ENCODE data around the gene ING2. TPM values are rescaled to one million over a fixed set of nuclear protein-coding genes. Genes with fewer than 3 reads are reported as not detected.

Gene ING2
- total and polyA plus RNA-seq, 2 donors (not counting 1 experiment from before 2014, with no cell fraction given) = 7.8 to 10.0 TPM

- 84% methylated on average over 4 of the region's 5 CpGs for WGBS (ENCODE audit: insufficient coverage)
- H3K4me3 ChIP-seq (ENCODE audit: control extremely low read depth in 1 of 5, extremely low read depth in 1 of 5, insufficient read depth in 1 of 5, low read depth in 2 of 5, low read length in 4 of 5) = no peak overlapping the region
- DNase-seq = no peak
Observed at GRCh38 chr4:183544109-183544508, 39.3 kb downstream of the ING2 start.

GRCh38 chr4:183546376-183546775 is 41.5 kb downstream of the ING2 start:
- Mint-ChIP-seq H3K27me3 (peaks cover 28% of the 10 kb centered on the region), H3K9me3 (ENCODE audit: insufficient read depth) (peaks cover 6% of the 10 kb centered on the region), H3K27ac (no peak overlapping the region), H3K4me1 (no peaks in the 10 kb centered on the region), H3K4me3 (no peak overlapping the region)
- DNase-seq (no peak), ATAC-seq (ENCODE audit: low read depth) (no peak)
- no peaks in the 10 kb centered on the region for H4K20me1 ChIP-seq (ENCODE audit: control insufficient read depth, insufficient read depth, low read length, poor library complexity, severe bottlenecking)
- no peaks in the 10 kb centered on the region for H3K4me1 ChIP-seq (ENCODE audit: control insufficient read depth in 2 of 2, insufficient read depth in 2 of 2, low read length in 2 of 2)
- H3K27ac ChIP-seq (ENCODE audit: low read length in 2 of 2) = no peak overlapping the region
- H2AFZ ChIP-seq (ENCODE audit: insufficient read depth, low read depth, low read length, poor library complexity, severe bottlenecking) = no peak overlapping the region
- H3K4me2 ChIP-seq (replicated peaks; ENCODE audit: low read depth, low read length, poor library complexity, severe bottlenecking) = no peak overlapping the region
- intact Hi-C loops (cut with micrococcal nuclease) = no loop called here
- 100% methylated on average over 3 of the region's 6 CpGs for WGBS (ENCODE audit: insufficient coverage)
- H3K9ac ChIP-seq (ENCODE audit: low read length) = no peak overlapping the region
- H3K4me3 ChIP-seq (ENCODE audit: control extremely low read depth in 1 of 5, extremely low read depth in 1 of 5, insufficient read depth in 1 of 5, low read depth in 2 of 5, low read length in 4 of 5) = no peak overlapping the region
- peaks cover 0 to 2% (median 0%) of the 10 kb centered on the region in 4 experiments for H3K27me3 ChIP-seq (replicated peaks in 1 of 4; ENCODE audit: control extremely low read depth in 1 of 4, control insufficient read depth in 3 of 4, insufficient read depth in 4 of 4, low read length in 3 of 4)
- POLR2A ChIA-PET = no interaction called here
- H3K79me2 ChIP-seq (ENCODE audit: control insufficient read depth, insufficient read depth, low read length) = no peaks in the 10 kb centered on the region
- peaks cover 0 to 6% (median 2%) of the 10 kb centered on the region in 3 donors for H3K9me3 ChIP-seq (ENCODE audit: control extremely low read depth in 1 of 3, control insufficient read depth in 2 of 3, insufficient read depth in 1 of 3, low read length in 2 of 3)
- H3K36me3 ChIP-seq (replicated peaks in 1 of 2; ENCODE audit: control extremely low read depth in 1 of 2, control insufficient read depth in 1 of 2, extremely low read depth in 1 of 2, insufficient read depth in 2 of 2, low read length in 1 of 2) = no peaks in the 10 kb centered on the region
- TF ChIP-seq EZH2 (IDR thresholded peaks at IDR 0.05; ENCODE audit: borderline replicate concordance, insufficient read depth, low read depth, low read length, poor library complexity, severe bottlenecking) = no peak
- TF ChIP-seq, protein P1, sequence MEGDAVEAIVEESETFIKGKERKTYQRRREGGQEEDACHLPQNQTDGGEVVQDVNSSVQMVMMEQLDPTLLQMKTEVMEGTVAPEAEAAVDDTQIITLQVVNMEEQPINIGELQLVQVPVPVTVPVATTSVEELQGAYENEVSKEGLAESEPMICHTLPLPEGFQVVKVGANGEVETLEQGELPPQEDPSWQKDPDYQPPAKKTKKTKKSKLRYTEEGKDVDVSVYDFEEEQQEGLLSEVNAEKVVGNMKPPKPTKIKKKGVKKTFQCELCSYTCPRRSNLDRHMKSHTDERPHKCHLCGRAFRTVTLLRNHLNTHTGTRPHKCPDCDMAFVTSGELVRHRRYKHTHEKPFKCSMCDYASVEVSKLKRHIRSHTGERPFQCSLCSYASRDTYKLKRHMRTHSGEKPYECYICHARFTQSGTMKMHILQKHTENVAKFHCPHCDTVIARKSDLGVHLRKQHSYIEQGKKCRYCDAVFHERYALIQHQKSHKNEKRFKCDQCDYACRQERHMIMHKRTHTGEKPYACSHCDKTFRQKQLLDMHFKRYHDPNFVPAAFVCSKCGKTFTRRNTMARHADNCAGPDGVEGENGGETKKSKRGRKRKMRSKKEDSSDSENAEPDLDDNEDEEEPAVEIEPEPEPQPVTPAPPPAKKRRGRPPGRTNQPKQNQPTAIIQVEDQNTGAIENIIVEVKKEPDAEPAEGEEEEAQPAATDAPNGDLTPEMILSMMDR (IDR thresholded peaks at IDR 0.05) = no peak
- CTCF ChIA-PET = no interaction called here

More at GRCh38 chr4:183544109-183544508, 39.3 kb downstream of the ING2 start:
- ChIA-PET POLR2A (no interaction called here), CTCF (no interaction called here)
- H2AFZ ChIP-seq (ENCODE audit: insufficient read depth, low read depth, low read length, poor library complexity, severe bottlenecking) = no peak overlapping the region
- H3K27ac ChIP-seq (ENCODE audit: low read length in 2 of 2) = no peak overlapping the region
- no peaks in the 10 kb centered on the region for H4K20me1 ChIP-seq (ENCODE audit: control insufficient read depth, insufficient read depth, low read length, poor library complexity, severe bottlenecking)
- H3K4me1 Mint-ChIP-seq = no peaks in the 10 kb centered on the region
- peaks cover 6% of the 10 kb centered on the region for H3K9me3 Mint-ChIP-seq (ENCODE audit: insufficient read depth)
- H3K27me3 Mint-ChIP-seq = peaks cover 31% of the 10 kb centered on the region
- H3K4me2 ChIP-seq (replicated peaks; ENCODE audit: low read depth, low read length, poor library complexity, severe bottlenecking) = no peak overlapping the region
- H3K27ac Mint-ChIP-seq = no peak overlapping the region
- no peak for ATAC-seq (ENCODE audit: low read depth)
- H3K9ac ChIP-seq (ENCODE audit: low read length) = no peak overlapping the region
- intact Hi-C loops (cut with micrococcal nuclease) = no loop called here
- H3K36me3 ChIP-seq (replicated peaks in 1 of 2; ENCODE audit: control extremely low read depth in 1 of 2, control insufficient read depth in 1 of 2, extremely low read depth in 1 of 2, insufficient read depth in 2 of 2, low read length in 1 of 2) = no peaks in the 10 kb centered on the region
- no peaks in the 10 kb centered on the region for H3K4me1 ChIP-seq (ENCODE audit: control insufficient read depth in 2 of 2, insufficient read depth in 2 of 2, low read length in 2 of 2)
- H3K79me2 ChIP-seq (ENCODE audit: control insufficient read depth, insufficient read depth, low read length) = no peaks in the 10 kb centered on the region
- TF ChIP-seq, protein P1 (IDR thresholded peaks at IDR 0.05) = no peak
- H3K27me3 ChIP-seq (replicated peaks in 1 of 4; ENCODE audit: control extremely low read depth in 1 of 4, control insufficient read depth in 3 of 4, insufficient read depth in 4 of 4, low read length in 3 of 4) = peaks cover 0 to 2% (median 0%) of the 10 kb centered on the region in 4 experiments
- no peak overlapping the region for H3K4me3 Mint-ChIP-seq
- H3K9me3 ChIP-seq (ENCODE audit: control extremely low read depth in 1 of 3, control insufficient read depth in 2 of 3, insufficient read depth in 1 of 3, low read length in 2 of 3) = peaks cover 0 to 6% (median 2%) of the 10 kb centered on the region in 3 donors

Data from B cell (primary cell).